Liver (tissue), 9 donors: ENCODE data around the gene PRAMEF12. TPM values are rescaled to one million over a fixed set of nuclear protein-coding genes. Genes with fewer than 3 reads are reported as not detected.

ENCODE experiments used
- DNase-seq: peaks from one replicate; pipeline ENCODE4 v3.0.0-alpha.2; 2017; ENCODE audit warnings: low spot score
- H3K27ac ChIP-seq, 2 donors: one replicate each; pipeline ENCODE4 v1.7.0; 2013; ENCODE audit warnings: inconsistent platforms in 2 of 2, low read length in 2 of 2, control low read depth in 1 of 2, low read depth in 1 of 2, mild to moderate bottlenecking in 1 of 2
- H3K27me3 ChIP-seq, 4 donors: one replicate each; pipeline versions ENCODE4 v1.6.1 to v1.7.0; 2013; ENCODE audit warnings: low read length in 3 of 4, inconsistent platforms in 1 of 4, mild to moderate bottlenecking in 1 of 4, moderate library complexity in 1 of 4; ENCODE audit not compliant: control insufficient read depth in 4 of 4, insufficient read depth in 4 of 4
- H3K36me3 ChIP-seq, 4 donors: one replicate each; pipeline versions ENCODE4 v1.6.1 to v1.7.0; 2013; ENCODE audit warnings: low read length in 3 of 4, mild to moderate bottlenecking in 3 of 4, low read depth in 1 of 4, moderate library complexity in 1 of 4; ENCODE audit not compliant: control insufficient read depth in 4 of 4, insufficient read depth in 3 of 4
- H3K4me1 ChIP-seq, 4 donors: one replicate each; pipeline versions ENCODE4 v1.6.1 to v1.7.0; 2013; ENCODE audit warnings: low read length in 3 of 4, mild to moderate bottlenecking in 3 of 4, moderate library complexity in 1 of 4; ENCODE audit not compliant: control insufficient read depth in 4 of 4, insufficient read depth in 4 of 4
- H3K4me3 ChIP-seq, 3 donors: one replicate each; pipeline versions ENCODE4 v1.6.1 to v1.7.0; 2013; ENCODE audit warnings: low read length in 3 of 3, control low read depth in 1 of 3, low read depth in 1 of 3, mild to moderate bottlenecking in 1 of 3
- H3K9ac ChIP-seq, 2 donors: one replicate each; pipeline ENCODE4 v1.7.0; 2013; ENCODE audit warnings: low read length in 2 of 2, mild to moderate bottlenecking in 2 of 2, moderate library complexity in 2 of 2, control low read depth in 1 of 2, low read depth in 1 of 2
- H3K9me3 ChIP-seq, 4 donors: one replicate each; pipeline versions ENCODE4 v1.6.1 to v1.7.0; 2013; ENCODE audit warnings: low read length in 3 of 4; ENCODE audit not compliant: control insufficient read depth in 4 of 4
- ATF3 ChIP-seq: IDR thresholded peaks from 2 replicates; pipeline ENCODE4 v1.6.1; 2016; ENCODE audit warnings: antibody characterized with exemption
- CTCF ChIP-seq: fragments of 150-350 bp; IDR thresholded peaks from 2 replicates; pipeline ENCODE4 v1.5.1; 2017; ENCODE audit warnings: improper control_type of control experiment, low read depth, low read length; ENCODE audit not compliant: missing input control
- EGR1 ChIP-seq, 2 donors: IDR thresholded peaks; 2 replicates each; pipeline ENCODE4 v1.6.1; 2016 to 2018; ENCODE audit warnings: antibody characterized with exemption in 2 of 2, low read depth in 2 of 2
- FOXA1 ChIP-seq: IDR thresholded peaks from 2 replicates; pipeline ENCODE4 v1.6.1; 2016; ENCODE audit warnings: antibody characterized with exemption
- FOXA2 ChIP-seq: IDR thresholded peaks from 2 replicates; pipeline ENCODE4 v1.6.1; 2016; ENCODE audit warnings: antibody characterized with exemption
- GABPA ChIP-seq, 2 donors: IDR thresholded peaks in 1 of 2; conservative IDR thresholded peaks in 1 of 2; 2 replicates each; pipeline ENCODE4 v1.6.1; 2016; ENCODE audit warnings: antibody characterized with exemption in 2 of 2, mild to moderate bottlenecking in 1 of 2, moderate library complexity in 1 of 2
- HNF4A ChIP-seq, 2 donors: conservative IDR thresholded peaks; 2 replicates each; pipeline ENCODE4 v1.6.1; 2016; ENCODE audit warnings: antibody characterized with exemption in 2 of 2, mild to moderate bottlenecking in 2 of 2
- HNF4G ChIP-seq: IDR thresholded peaks from 2 replicates; pipeline ENCODE4 v1.6.1; 2016; ENCODE audit warnings: antibody characterized with exemption
- JUND ChIP-seq, 2 donors: IDR thresholded peaks; 2 replicates each; pipeline ENCODE4 v1.6.1; 2016; ENCODE audit warnings: antibody characterized with exemption in 2 of 2
- MAX ChIP-seq: IDR thresholded peaks from 2 replicates; pipeline ENCODE4 v1.6.1; 2016; ENCODE audit warnings: antibody characterized with exemption
- NR2F2 ChIP-seq: IDR thresholded peaks from 2 replicates; pipeline ENCODE4 v1.6.1; 2016; ENCODE audit warnings: antibody characterized with exemption
- RAD21 ChIP-seq, 2 donors: IDR thresholded peaks; 2 replicates each; pipeline ENCODE4 v1.6.1; 2016; ENCODE audit warnings: antibody characterized with exemption in 2 of 2, mild to moderate bottlenecking in 2 of 2
- REST ChIP-seq: IDR thresholded peaks from 2 replicates; pipeline ENCODE4 v1.6.1; 2016; ENCODE audit warnings: antibody characterized with exemption, mild to moderate bottlenecking
- RXRA ChIP-seq, 2 donors: IDR thresholded peaks; 2 replicates each; pipeline ENCODE4 v1.6.1; 2017 to 2018; ENCODE audit warnings: antibody characterized with exemption in 2 of 2, mild to moderate bottlenecking in 1 of 2
- SP1 ChIP-seq: IDR thresholded peaks from 2 replicates; pipeline ENCODE4 v1.6.1; 2018; ENCODE audit warnings: antibody characterized with exemption, mild to moderate bottlenecking
- TAF1 ChIP-seq: conservative IDR thresholded peaks from 2 replicates; pipeline ENCODE4 v1.6.1; 2016; ENCODE audit warnings: antibody characterized with exemption, mild to moderate bottlenecking
- YY1 ChIP-seq: IDR thresholded peaks from 2 replicates; pipeline ENCODE4 v1.6.1; 2016; ENCODE audit warnings: antibody characterized with exemption, mild to moderate bottlenecking
- ZBTB33 ChIP-seq: IDR thresholded peaks from 2 replicates; pipeline ENCODE4 v1.6.1; 2016; ENCODE audit warnings: antibody characterized with exemption
- WGBS: extraction: QIAGEN DNeasy Blood & Tissue Kit; methylation state at CpG from one replicate; pipeline ENCODE4 v1.1.7; 2013; 5-methylcytosine and 5-hydroxymethylcytosine counted together
- polyA plus RNA-seq, 2 donors: library from polyadenylated mRNA; stranded (reverse) in 1 of 2; unstranded in 1 of 2; fragments of 200-250 nt in 1 of 2; fragments of >200 nt in 1 of 2; fragmentation: Nextera tagmentation in 1 of 2; extraction: Ambion mirVana in 1 of 2; gene quantifications; one replicate each; pipeline versions ENCODE4 v1.2.1 to v1.2.3, GENCODE V29; 2013 to 2015
- total RNA-seq, 2 donors: library from RNA; depleted of rRNA; stranded (reverse); fragments of >200 nt; gene quantifications; one replicate each; pipeline ENCODE4 v1.2.3, GENCODE V29; 2014
- donor health status: healthy.
- donor health status: healthy.
- donor health status: healthy.
- donor health status: healthy.
- donor health status: healthy.

Gene PRAMEF12
- total RNA-seq (not detected), polyA plus RNA-seq (not detected)

- Histone ChIP-seq H3K27ac (no peak within 1 kb of the TSS), H3K9ac (no peak within 1 kb of the TSS), H3K4me1 (no peaks in the 10 kb centered on the region), H3K27me3 (peaks cover 0 to 8% (median 0%) of the 10 kb centered on the region in 4 donors), H3K4me3 (no peak within 1 kb of the TSS), H3K9me3 (no peaks in the 10 kb centered on the region), H3K36me3 (no peaks in the 10 kb centered on the region)
- WGBS: 73% methylated on average over 5 of the region's 5 CpGs
- DNase-seq: no peak
- TF ChIP-seq MAX (no peak), FOXA2 (no peak), TAF1 (no peak), CTCF (no peak), YY1 (no peak), EGR1 (IDR thresholded peaks at IDR 0.05; ENCODE audit: low read depth in 2 of 2) (no peak), REST (no peak), HNF4A (conservative IDR thresholded peaks at IDR 0.05) (no peak), RAD21 (IDR thresholded peaks at IDR 0.05) (no peak)
These were observed at the start of gene PRAMEF12 for GRCh38 chr1:12773438-12773837. Gene PRAMEF12 (plus strand): TSS chr1:12773738. CDS start chr1:12774868, 1,130 bp downstream.

- peaks cover 0 to 8% (median 0%) of the 10 kb centered on the region in 4 donors for H3K27me3 ChIP-seq
- H3K4me1 ChIP-seq: no peaks in the 10 kb centered on the region
- peaks cover 0 to 8% (median 4%) of the 10 kb centered on the region in 4 donors for H3K9me3 ChIP-seq
- no peak overlapping the region for H3K27ac ChIP-seq
- 75% methylated on average over 2 of the region's 2 CpGs for WGBS
- H3K9ac ChIP-seq: no peak overlapping the region
- H3K36me3 ChIP-seq: no peaks in the 10 kb centered on the region
- no peak for DNase-seq
- no peak overlapping the region for H3K4me3 ChIP-seq
- no peak for TF ChIP-seq ATF3
- no peak for TF ChIP-seq CTCF
- TF ChIP-seq HNF4A (conservative IDR thresholded peaks at IDR 0.05): no peak
- TF ChIP-seq ZBTB33: no peak
- TF ChIP-seq HNF4G: no peak
- TF ChIP-seq EGR1 (IDR thresholded peaks at IDR 0.05; ENCODE audit: low read depth in 2 of 2): no peak
- no peak for TF ChIP-seq YY1
- no peak for TF ChIP-seq RXRA (IDR thresholded peaks at IDR 0.05)
- no peak for TF ChIP-seq NR2F2
- no peak for TF ChIP-seq MAX
- no peak for TF ChIP-seq FOXA1
- TF ChIP-seq JUND (IDR thresholded peaks at IDR 0.05): no peak
- no peak for TF ChIP-seq SP1
- no peak for TF ChIP-seq REST
- TF ChIP-seq RAD21 (IDR thresholded peaks at IDR 0.05): no peak
- no peak for TF ChIP-seq TAF1
- no peak for TF ChIP-seq GABPA (IDR thresholded peaks at IDR 0.05 in 1 of 2, conservative IDR thresholded peaks at IDR 0.05 in 1 of 2)
These were observed 45.1 kb upstream of the PRAMEF12 start for GRCh38 chr1:12728391-12728790.
